Vein endothelial cell (primary cell): ENCODE measurements around the gene INAVA. TPM values are rescaled to one million over a fixed set of nuclear protein-coding genes. Genes with fewer than 3 reads are reported as not detected.

Source experiments
- small RNA-seq: library from RNA; depleted of rRNA; stranded (forward); fragments of <200 nt; gene quantifications from one replicate; pipeline ENCODE3, GENCODE V24; 2012
- total RNA-seq: library from RNA; depleted of rRNA; stranded (reverse); fragments of >200 nt; gene quantifications from 2 replicates; pipeline ENCODE4 v1.2.3, GENCODE V29; 2012

Gene INAVA
- not detected in 2 replicates for total RNA-seq

GRCh38 chr1:200894712-200895442 lies at the start of gene INAVA:
INAVA (plus strand) TSS chr1:200894900; CDS start chr1:200898401, 3,501 bp downstream.

GRCh38 chr1:200872446-200873115 lies 22.1 kb upstream of the INAVA start, which contains the start of gene GPR25:
GPR25 (plus strand) TSS chr1:200872981; CDS start chr1:200873038, 57 bp downstream.

Small RNA genes within 50 kb of the gene (small RNA-seq; reads per million reads assigned to genes)
- gene RNU6-704P: not detected

Other genes with a start within 250 kb of the INAVA start
- 9.5 and 12.7 TPM in 2 replicates for gene DDX59, start 225.0 kb upstream of the INAVA start, total RNA-seq
- 44.1 and 57.7 TPM in 2 replicates for gene CAMSAP2, start 156.0 kb upstream of the INAVA start, total RNA-seq
- gene GPR25, start 21.9 kb upstream of the INAVA start, total RNA-seq: not detected in 2 replicates
- 4.6 and 5.2 TPM in 2 replicates for gene KIF21B, start 128.8 kb downstream of the INAVA start, total RNA-seq
- gene CACNA1S, start 217.5 kb downstream of the INAVA start, total RNA-seq: not detected in 2 replicates
- not detected in 2 replicates for gene ASCL5, start 232.3 kb downstream of the INAVA start, total RNA-seq